ENCODE measurements around the gene GRIK3.

Gene GRIK3

GRCh38 chr1:36944883-36945282 lies 89.4 kb downstream of the GRIK3 start:
- H3K27ac ChIP-seq: no peak overlapping the region
- TF ChIP-seq ZFX (IDR thresholded peaks at IDR 0.05) (no peak), CTCF (conservative IDR thresholded peaks at IDR 0.05) (no peak)

GRCh38 chr1:36942148-36942547 lies 92.2 kb downstream of the GRIK3 start:
- TF ChIP-seq CTCF (conservative IDR thresholded peaks at IDR 0.05) (no peak), ZFX (IDR thresholded peaks at IDR 0.05) (no peak)
- no peak overlapping the region for H3K27ac ChIP-seq

- TF ChIP-seq ZFX (IDR thresholded peaks at IDR 0.05) (no peak), CTCF (conservative IDR thresholded peaks at IDR 0.05) (no peak)
- no peak overlapping the region for H3K27ac ChIP-seq
Measured at GRCh38 chr1:36941316-36941978, 92.9 kb downstream of the GRIK3 start.

GRCh38 chr1:36938819-36939218 lies 95.5 kb downstream of the GRIK3 start:
- H3K27ac ChIP-seq: no peak overlapping the region
- TF ChIP-seq ZFX (IDR thresholded peaks at IDR 0.05) (no peak), CTCF (conservative IDR thresholded peaks at IDR 0.05) (no peak)

- no peak overlapping the region for H3K27ac ChIP-seq
- TF ChIP-seq CTCF (conservative IDR thresholded peaks at IDR 0.05): no peak
- TF ChIP-seq ZFX (IDR thresholded peaks at IDR 0.05): no peak
Measured at GRCh38 chr1:36937371-36937770, 96.9 kb downstream of the GRIK3 start.

- H3K27ac ChIP-seq: no peak overlapping the region
- TF ChIP-seq ZFX (IDR thresholded peaks at IDR 0.05): no peak
- TF ChIP-seq CTCF (conservative IDR thresholded peaks at IDR 0.05): no peak
Measured at GRCh38 chr1:36934061-36934460, 100.3 kb downstream of the GRIK3 start.

- H3K27ac ChIP-seq: no peak overlapping the region
- TF ChIP-seq ZFX (IDR thresholded peaks at IDR 0.05) (no peak), CTCF (conservative IDR thresholded peaks at IDR 0.05) (no peak)
Measured at GRCh38 chr1:36927826-36928225, 106.5 kb downstream of the GRIK3 start.
